DMS153 (cell line): ENCODE results near the gene ZNF304.
"Not testable (repeated sequence)": the region's sequence is repeated elsewhere in the genome, so short reads cannot be mapped to it uniquely, and the experiment has no call there.

Source experiments
- DNase-seq: peaks from one replicate; lab custom pipeline; 2025; lab: John Stamatoyannopoulos, UW

ZNF304 gene

GRCh38 chr19:57362419-57362818 is 11.3 kb downstream of the ZNF304 start:
- no peak for DNase-seq

GRCh38 chr19:57362997-57363687 is 12.1 kb downstream of the ZNF304 start, which contains the start of the genes TRAPPC2B and ZNF547:
TSS of gene TRAPPC2B (plus strand) at chr19:57363551. CDS start at chr19:57364834, 1,283 bp downstream.
TSS of gene ZNF547 (plus strand) at chr19:57363551. CDS start at chr19:57368556, 5,005 bp downstream.
- peak; percentile 95 for DNase-seq

GRCh38 chr19:57363688-57364181 is 12.7 kb downstream of the ZNF304 start:
- no peak for DNase-seq

- no peak for DNase-seq
Measured at GRCh38 chr19:57366776-57367175, 15.7 kb downstream of the ZNF304 start.

GRCh38 chr19:57374179-57374578 is 23.1 kb downstream of the ZNF304 start:
- DNase-seq, result no peak

- not testable (repeated sequence) for DNase-seq
Measured at GRCh38 chr19:57374647-57375046, 23.6 kb downstream of the ZNF304 start.

GRCh38 chr19:57376151-57376550 is 25.1 kb downstream of the ZNF304 start:
- no peak for DNase-seq

GRCh38 chr19:57377498-57378146 is 26.6 kb downstream of the ZNF304 start:
- DNase-seq, result no peak

GRCh38 chr19:57380923-57381322 is 29.9 kb downstream of the ZNF304 start:
- DNase-seq, result no peak

- no peak for DNase-seq
Measured at GRCh38 chr19:57382806-57383488, 31.9 kb downstream of the ZNF304 start.

GRCh38 chr19:57389194-57389729 is 38.2 kb downstream of the ZNF304 start:
- no peak for DNase-seq

- DNase-seq, result peak; percentile 96
Measured at GRCh38 chr19:57389730-57390598, 38.9 kb downstream of the ZNF304 start, which contains the start of gene ZNF548. TSS of gene ZNF548 (plus strand) at chr19:57389854. CDS start at chr19:57390100, 246 bp downstream.

- DNase-seq, result no peak
Measured at GRCh38 chr19:57395710-57396109, 44.6 kb downstream of the ZNF304 start.

GRCh38 chr19:57398868-57399267 is 47.8 kb downstream of the ZNF304 start:
- DNase-seq, result no peak

GRCh38 chr19:57403737-57404563 is 52.9 kb downstream of the ZNF304 start:
- DNase-seq, result no peak

- DNase-seq, result no peak
Measured at GRCh38 chr19:57406516-57407123, 55.5 kb downstream of the ZNF304 start.
